Suprapubic skin (tissue), 4 donors: Measurements from ENCODE around the gene MBIP. TPM values are rescaled to one million over a fixed set of nuclear protein-coding genes. Genes with fewer than 3 reads are reported as not detected.

Experiments
- DNase-seq, 2 donors: peaks; one replicate each; pipeline ENCODE4 v3.0.0-alpha.2; 2019; ENCODE audit warnings: low spot score in 2 of 2
- H3K27ac ChIP-seq: fragments of 200-600 bp; sonication (generic); one replicate; pipeline ENCODE4 v1.5.1; 2019
- H3K27me3 ChIP-seq: fragments of 200-600 bp; sonication (generic); one replicate; pipeline ENCODE4 v1.5.1; 2019
- H3K36me3 ChIP-seq: fragments of 200-600 bp; sonication (generic); one replicate; pipeline ENCODE4 v1.5.1; 2019
- H3K4me1 ChIP-seq: fragments of 200-600 bp; sonication (generic); one replicate; pipeline ENCODE4 v1.5.1; 2019
- H3K4me3 ChIP-seq: fragments of 200-600 bp; sonication (generic); one replicate; pipeline ENCODE4 v1.5.1; 2019; ENCODE audit warnings: mild to moderate bottlenecking
- H3K9me3 ChIP-seq: fragments of 200-600 bp; sonication (generic); one replicate; pipeline ENCODE4 v1.5.1; 2019
- CTCF ChIP-seq, 2 donors: fragments of 200-600 bp in 1 of 2; fragments of 450-650 bp in 1 of 2; sonication (generic) in 1 of 2; IDR thresholded peaks; one replicate each; pipeline ENCODE4 v1.5.1; 2016 to 2019; ENCODE audit warnings: antibody characterized with exemption in 2 of 2, mild to moderate bottlenecking in 1 of 2, moderate library complexity in 1 of 2
- EP300 ChIP-seq: sonication (generic); formaldehyde crosslinking; IDR thresholded peaks from one replicate; pipeline ENCODE4 v1.6.1; 2017; ENCODE audit warnings: antibody characterized with exemption
- POLR2A ChIP-seq, 2 donors: fragments of 450-650 bp; IDR thresholded peaks; one replicate each; pipeline ENCODE4 v1.6.1; 2017; ENCODE audit warnings: antibody characterized with exemption in 2 of 2, mild to moderate bottlenecking in 2 of 2, moderate library complexity in 2 of 2
- POLR2AphosphoS5 ChIP-seq, 3 donors: sonication (generic); formaldehyde crosslinking; IDR thresholded peaks; one replicate each; pipeline ENCODE4 v1.6.1; 2017; ENCODE audit warnings: antibody characterized with exemption in 3 of 3
- WGBS: methylation state at CpG from one replicate; pipeline ENCODE4 v1.1.5; 2018; 5-methylcytosine and 5-hydroxymethylcytosine counted together
- total RNA-seq, 4 donors: library from RNA; depleted of rRNA; stranded (reverse); fragments of >200 nt; gene quantifications; one replicate each; pipeline ENCODE4 v1.1.0, GENCODE V29; 2016

MBIP gene
- 10 to 100 TPM; 21.7 to 32.8 (median 25.2) TPM for total RNA-seq

GRCh38 chr14:36320200-36320896 is at the start of gene MBIP:
Gene MBIP (minus strand): TSS chr14:36320637. CDS start chr14:36320588, 49 bp downstream.
- no peaks in the 10 kb centered on the region for H3K9me3 ChIP-seq
- peak within 1 kb of the TSS; percentile 95 for H3K4me3 ChIP-seq
- DNase-seq: peak; percentile 95
- TF ChIP-seq POLR2AphosphoS5 (IDR thresholded peaks at IDR 0.05) (no peak), POLR2A (IDR thresholded peaks at IDR 0.05) (peak in 1 of 2 donors; percentile 47)
- under 1% methylated on average over 35 of the region's 35 CpGs for WGBS
- H3K27ac ChIP-seq: peak within 1 kb of the TSS; percentile 88
- peaks cover 33% of the 10 kb centered on the region for H3K4me1 ChIP-seq
- H3K27me3 ChIP-seq: peaks cover 5% of the 10 kb centered on the region
- no peaks in the 10 kb centered on the region for H3K36me3 ChIP-seq

- peaks cover 5% of the 10 kb centered on the region for H3K4me1 ChIP-seq
- no peak overlapping the region for H3K4me3 ChIP-seq
- no peak for DNase-seq
- TF ChIP-seq POLR2A (IDR thresholded peaks at IDR 0.05) (no peak), POLR2AphosphoS5 (IDR thresholded peaks at IDR 0.05) (no peak), EP300 (no peak), CTCF (IDR thresholded peaks at IDR 0.05) (no peak)
- no peaks in the 10 kb centered on the region for H3K9me3 ChIP-seq
- WGBS: 69% methylated on average over 6 of the region's 6 CpGs
- H3K36me3 ChIP-seq: no peaks in the 10 kb centered on the region
- H3K27ac ChIP-seq: no peak overlapping the region
- no peaks in the 10 kb centered on the region for H3K27me3 ChIP-seq
These were observed 47.7 kb upstream of the MBIP start for GRCh38 chr14:36367985-36368774.

GRCh38 chr14:36365766-36366165 is 45.3 kb upstream of the MBIP start:
- no peak for DNase-seq
- H3K36me3 ChIP-seq: no peaks in the 10 kb centered on the region
- no peak for TF ChIP-seq CTCF (IDR thresholded peaks at IDR 0.05)
- H3K9me3 ChIP-seq: no peaks in the 10 kb centered on the region
- H3K27me3 ChIP-seq: no peaks in the 10 kb centered on the region
- H3K4me1 ChIP-seq: peaks cover 5% of the 10 kb centered on the region
- 59% methylated on average over 2 of the region's 2 CpGs for WGBS
- no peak overlapping the region for H3K27ac ChIP-seq
- H3K4me3 ChIP-seq: no peak overlapping the region

GRCh38 chr14:36363704-36364103 is 43.3 kb upstream of the MBIP start:
- Histone ChIP-seq H3K27ac (no peak overlapping the region), H3K4me3 (no peak overlapping the region), H3K9me3 (no peaks in the 10 kb centered on the region), H3K4me1 (peaks cover 5% of the 10 kb centered on the region), H3K27me3 (no peaks in the 10 kb centered on the region), H3K36me3 (no peaks in the 10 kb centered on the region)
- TF ChIP-seq EP300 (no peak), POLR2AphosphoS5 (IDR thresholded peaks at IDR 0.05) (no peak), CTCF (IDR thresholded peaks at IDR 0.05) (no peak), POLR2A (IDR thresholded peaks at IDR 0.05) (no peak)
- WGBS: 83% methylated on average over 2 of the region's 2 CpGs
- DNase-seq: no peak

- peaks cover 1% of the 10 kb centered on the region for H3K4me1 ChIP-seq
- no peaks in the 10 kb centered on the region for H3K36me3 ChIP-seq
- H3K9me3 ChIP-seq: no peaks in the 10 kb centered on the region
- 70% methylated on average over 3 of the region's 3 CpGs for WGBS
- no peak overlapping the region for H3K4me3 ChIP-seq
- no peak for DNase-seq
- no peaks in the 10 kb centered on the region for H3K27me3 ChIP-seq
- H3K27ac ChIP-seq: no peak overlapping the region
- TF ChIP-seq EP300 (no peak), POLR2AphosphoS5 (IDR thresholded peaks at IDR 0.05) (no peak), CTCF (IDR thresholded peaks at IDR 0.05) (no peak), POLR2A (IDR thresholded peaks at IDR 0.05) (no peak)
These were observed 42.2 kb upstream of the MBIP start for GRCh38 chr14:36362648-36363047.
